HEK293 (cell line): ENCODE measurements around the gene PRUNE1.

ENCODE experiments used
- ZNF2 ChIP-seq: fragments of 450-650 bp; formaldehyde crosslinking; IDR thresholded peaks from 2 replicates; pipeline ENCODE4 v1.5.1; 2016; ENCODE audit warnings: missing biosample characterization, missing genetic modification characterization
- ZNF530 ChIP-seq: fragments of 450-650 bp; formaldehyde crosslinking; IDR thresholded peaks from 2 replicates; pipeline ENCODE4 v1.5.1; 2016; ENCODE audit warnings: low read depth, missing biosample characterization, missing genetic modification characterization
- ZNF555 ChIP-seq: fragments of 450-650 bp; formaldehyde crosslinking; conservative IDR thresholded peaks from 2 replicates; pipeline ENCODE4 v1.5.1; 2017; ENCODE audit warnings: missing biosample characterization, mild to moderate bottlenecking, missing genetic modification characterization, inconsistent platforms
- ZNF670 ChIP-seq: fragments of 450-650 bp; formaldehyde crosslinking; IDR thresholded peaks from 2 replicates; pipeline ENCODE4 v1.5.1; 2016; ENCODE audit warnings: missing biosample characterization, missing genetic modification characterization, low read depth
- ZNF837 ChIP-seq: fragments of 450-650 bp; formaldehyde crosslinking; IDR thresholded peaks from 2 replicates; pipeline ENCODE4 v1.5.1; 2016; ENCODE audit warnings: missing biosample characterization, missing genetic modification characterization
- TF ChIP-seq, protein P1 (sequence below): fragments of 450-650 bp; formaldehyde crosslinking; conservative IDR thresholded peaks from 2 replicates; pipeline ENCODE4 v1.5.1; 2016; ENCODE audit warnings: low read depth, missing biosample characterization, missing genetic modification characterization
- TF ChIP-seq, protein P2 (sequence below): fragments of 450-650 bp; formaldehyde crosslinking; IDR thresholded peaks from 2 replicates; pipeline ENCODE4 v1.5.1; 2016; ENCODE audit warnings: missing biosample characterization, missing genetic modification characterization
- TF ChIP-seq, protein P3 (sequence below): fragments of 450-650 bp; IDR thresholded peaks from 2 replicates; pipeline ENCODE4 v1.5.1; 2018; ENCODE audit warnings: missing biosample characterization, mild to moderate bottlenecking, missing genetic modification characterization
- TF ChIP-seq, protein P4 (sequence below): fragments of 450-650 bp; formaldehyde crosslinking; IDR thresholded peaks from 2 replicates; pipeline ENCODE4 v1.5.1; 2017; ENCODE audit warnings: missing biosample characterization, missing genetic modification characterization
- TF ChIP-seq, protein P5 (sequence below): fragments of 450-650 bp; formaldehyde crosslinking; IDR thresholded peaks from 2 replicates; pipeline ENCODE4 v1.5.1; 2017; ENCODE audit warnings: missing biosample characterization, missing genetic modification characterization
- TF ChIP-seq, protein P6 (sequence below): fragments of 450-650 bp; formaldehyde crosslinking; IDR thresholded peaks from 2 replicates; pipeline ENCODE4 v1.5.1; 2016; ENCODE audit warnings: missing biosample characterization, missing genetic modification characterization

The PRUNE1 gene

DNA sequence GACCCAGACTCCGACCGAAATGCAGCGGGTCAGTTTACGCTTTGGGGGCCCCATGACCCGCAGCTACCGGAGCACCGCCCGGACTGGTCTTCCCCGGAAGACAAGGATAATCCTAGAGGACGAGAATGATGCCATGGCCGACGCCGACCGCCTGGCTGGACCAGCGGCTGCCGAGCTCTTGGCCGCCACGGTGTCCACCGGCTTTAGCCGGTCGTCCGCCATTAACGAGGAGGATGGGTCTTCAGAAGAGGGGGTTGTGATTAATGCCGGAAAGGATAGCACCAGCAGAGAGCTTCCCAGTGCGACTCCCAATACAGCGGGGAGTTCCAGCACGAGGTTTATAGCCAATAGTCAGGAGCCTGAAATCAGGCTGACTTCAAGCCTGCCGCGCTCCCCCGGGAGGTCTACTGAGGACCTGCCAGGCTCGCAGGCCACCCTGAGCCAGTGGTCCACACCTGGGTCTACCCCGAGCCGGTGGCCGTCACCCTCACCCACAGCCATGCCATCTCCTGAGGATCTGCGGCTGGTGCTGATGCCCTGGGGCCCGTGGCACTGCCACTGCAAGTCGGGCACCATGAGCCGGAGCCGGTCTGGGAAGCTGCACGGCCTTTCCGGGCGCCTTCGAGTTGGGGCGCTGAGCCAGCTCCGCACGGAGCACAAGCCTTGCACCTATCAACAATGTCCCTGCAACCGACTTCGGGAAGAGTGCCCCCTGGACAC is 39.8 kb downstream of the PRUNE1 start (continued):
- TF ChIP-seq, protein P1, sequence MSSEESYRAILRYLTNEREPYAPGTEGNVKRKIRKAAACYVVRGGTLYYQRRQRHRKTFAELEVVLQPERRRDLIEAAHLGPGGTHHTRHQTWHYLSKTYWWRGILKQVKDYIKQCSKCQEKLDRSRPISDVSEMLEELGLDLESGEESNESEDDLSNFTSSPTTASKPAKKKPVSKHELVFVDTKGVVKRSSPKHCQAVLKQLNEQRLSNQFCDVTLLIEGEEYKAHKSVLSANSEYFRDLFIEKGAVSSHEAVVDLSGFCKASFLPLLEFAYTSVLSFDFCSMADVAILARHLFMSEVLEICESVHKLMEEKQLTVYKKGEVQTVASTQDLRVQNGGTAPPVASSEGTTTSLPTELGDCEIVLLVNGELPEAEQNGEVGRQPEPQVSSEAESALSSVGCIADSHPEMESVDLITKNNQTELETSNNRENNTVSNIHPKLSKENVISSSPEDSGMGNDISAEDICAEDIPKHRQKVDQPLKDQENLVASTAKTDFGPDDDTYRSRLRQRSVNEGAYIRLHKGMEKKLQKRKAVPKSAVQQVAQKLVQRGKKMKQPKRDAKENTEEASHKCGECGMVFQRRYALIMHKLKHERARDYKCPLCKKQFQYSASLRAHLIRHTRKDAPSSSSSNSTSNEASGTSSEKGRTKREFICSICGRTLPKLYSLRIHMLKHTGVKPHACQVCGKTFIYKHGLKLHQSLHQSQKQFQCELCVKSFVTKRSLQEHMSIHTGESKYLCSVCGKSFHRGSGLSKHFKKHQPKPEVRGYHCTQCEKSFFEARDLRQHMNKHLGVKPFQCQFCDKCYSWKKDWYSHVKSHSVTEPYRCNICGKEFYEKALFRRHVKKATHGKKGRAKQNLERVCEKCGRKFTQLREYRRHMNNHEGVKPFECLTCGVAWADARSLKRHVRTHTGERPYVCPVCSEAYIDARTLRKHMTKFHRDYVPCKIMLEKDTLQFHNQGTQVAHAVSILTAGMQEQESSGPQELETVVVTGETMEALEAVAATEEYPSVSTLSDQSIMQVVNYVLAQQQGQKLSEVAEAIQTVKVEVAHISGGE (tag by site-specific recombination), result peak; percentile 38; the same call in 1 of the 2 replicates
- TF ChIP-seq, protein P2, sequence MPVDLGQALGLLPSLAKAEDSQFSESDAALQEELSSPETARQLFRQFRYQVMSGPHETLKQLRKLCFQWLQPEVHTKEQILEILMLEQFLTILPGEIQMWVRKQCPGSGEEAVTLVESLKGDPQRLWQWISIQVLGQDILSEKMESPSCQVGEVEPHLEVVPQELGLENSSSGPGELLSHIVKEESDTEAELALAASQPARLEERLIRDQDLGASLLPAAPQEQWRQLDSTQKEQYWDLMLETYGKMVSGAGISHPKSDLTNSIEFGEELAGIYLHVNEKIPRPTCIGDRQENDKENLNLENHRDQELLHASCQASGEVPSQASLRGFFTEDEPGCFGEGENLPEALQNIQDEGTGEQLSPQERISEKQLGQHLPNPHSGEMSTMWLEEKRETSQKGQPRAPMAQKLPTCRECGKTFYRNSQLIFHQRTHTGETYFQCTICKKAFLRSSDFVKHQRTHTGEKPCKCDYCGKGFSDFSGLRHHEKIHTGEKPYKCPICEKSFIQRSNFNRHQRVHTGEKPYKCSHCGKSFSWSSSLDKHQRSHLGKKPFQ (tag by site-specific recombination), result no peak
- no peak for TF ChIP-seq ZNF670 (tag by site-specific recombination)
- TF ChIP-seq, protein P3, sequence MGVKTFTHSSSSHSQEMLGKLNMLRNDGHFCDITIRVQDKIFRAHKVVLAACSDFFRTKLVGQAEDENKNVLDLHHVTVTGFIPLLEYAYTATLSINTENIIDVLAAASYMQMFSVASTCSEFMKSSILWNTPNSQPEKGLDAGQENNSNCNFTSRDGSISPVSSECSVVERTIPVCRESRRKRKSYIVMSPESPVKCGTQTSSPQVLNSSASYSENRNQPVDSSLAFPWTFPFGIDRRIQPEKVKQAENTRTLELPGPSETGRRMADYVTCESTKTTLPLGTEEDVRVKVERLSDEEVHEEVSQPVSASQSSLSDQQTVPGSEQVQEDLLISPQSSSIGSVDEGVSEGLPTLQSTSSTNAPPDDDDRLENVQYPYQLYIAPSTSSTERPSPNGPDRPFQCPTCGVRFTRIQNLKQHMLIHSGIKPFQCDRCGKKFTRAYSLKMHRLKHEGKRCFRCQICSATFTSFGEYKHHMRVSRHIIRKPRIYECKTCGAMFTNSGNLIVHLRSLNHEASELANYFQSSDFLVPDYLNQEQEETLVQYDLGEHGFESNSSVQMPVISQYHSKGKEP, result no peak
- TF ChIP-seq, protein P4, sequence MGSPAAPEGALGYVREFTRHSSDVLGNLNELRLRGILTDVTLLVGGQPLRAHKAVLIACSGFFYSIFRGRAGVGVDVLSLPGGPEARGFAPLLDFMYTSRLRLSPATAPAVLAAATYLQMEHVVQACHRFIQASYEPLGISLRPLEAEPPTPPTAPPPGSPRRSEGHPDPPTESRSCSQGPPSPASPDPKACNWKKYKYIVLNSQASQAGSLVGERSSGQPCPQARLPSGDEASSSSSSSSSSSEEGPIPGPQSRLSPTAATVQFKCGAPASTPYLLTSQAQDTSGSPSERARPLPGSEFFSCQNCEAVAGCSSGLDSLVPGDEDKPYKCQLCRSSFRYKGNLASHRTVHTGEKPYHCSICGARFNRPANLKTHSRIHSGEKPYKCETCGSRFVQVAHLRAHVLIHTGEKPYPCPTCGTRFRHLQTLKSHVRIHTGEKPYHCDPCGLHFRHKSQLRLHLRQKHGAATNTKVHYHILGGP (tag by site-specific recombination), result no peak
- TF ChIP-seq ZNF2 (tag by site-specific recombination), result peak; percentile 7; the same call in 1 of the 2 replicates
- TF ChIP-seq ZNF555, result no peak
- no peak for TF ChIP-seq ZNF530 (tag by site-specific recombination)
- no peak for TF ChIP-seq ZNF837 (tag by site-specific recombination)
- TF ChIP-seq, protein P5, sequence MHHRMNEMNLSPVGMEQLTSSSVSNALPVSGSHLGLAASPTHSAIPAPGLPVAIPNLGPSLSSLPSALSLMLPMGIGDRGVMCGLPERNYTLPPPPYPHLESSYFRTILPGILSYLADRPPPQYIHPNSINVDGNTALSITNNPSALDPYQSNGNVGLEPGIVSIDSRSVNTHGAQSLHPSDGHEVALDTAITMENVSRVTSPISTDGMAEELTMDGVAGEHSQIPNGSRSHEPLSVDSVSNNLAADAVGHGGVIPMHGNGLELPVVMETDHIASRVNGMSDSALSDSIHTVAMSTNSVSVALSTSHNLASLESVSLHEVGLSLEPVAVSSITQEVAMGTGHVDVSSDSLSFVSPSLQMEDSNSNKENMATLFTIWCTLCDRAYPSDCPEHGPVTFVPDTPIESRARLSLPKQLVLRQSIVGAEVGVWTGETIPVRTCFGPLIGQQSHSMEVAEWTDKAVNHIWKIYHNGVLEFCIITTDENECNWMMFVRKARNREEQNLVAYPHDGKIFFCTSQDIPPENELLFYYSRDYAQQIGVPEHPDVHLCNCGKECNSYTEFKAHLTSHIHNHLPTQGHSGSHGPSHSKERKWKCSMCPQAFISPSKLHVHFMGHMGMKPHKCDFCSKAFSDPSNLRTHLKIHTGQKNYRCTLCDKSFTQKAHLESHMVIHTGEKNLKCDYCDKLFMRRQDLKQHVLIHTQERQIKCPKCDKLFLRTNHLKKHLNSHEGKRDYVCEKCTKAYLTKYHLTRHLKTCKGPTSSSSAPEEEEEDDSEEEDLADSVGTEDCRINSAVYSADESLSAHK (tag by site-specific recombination), result no peak
- TF ChIP-seq, protein P6, sequence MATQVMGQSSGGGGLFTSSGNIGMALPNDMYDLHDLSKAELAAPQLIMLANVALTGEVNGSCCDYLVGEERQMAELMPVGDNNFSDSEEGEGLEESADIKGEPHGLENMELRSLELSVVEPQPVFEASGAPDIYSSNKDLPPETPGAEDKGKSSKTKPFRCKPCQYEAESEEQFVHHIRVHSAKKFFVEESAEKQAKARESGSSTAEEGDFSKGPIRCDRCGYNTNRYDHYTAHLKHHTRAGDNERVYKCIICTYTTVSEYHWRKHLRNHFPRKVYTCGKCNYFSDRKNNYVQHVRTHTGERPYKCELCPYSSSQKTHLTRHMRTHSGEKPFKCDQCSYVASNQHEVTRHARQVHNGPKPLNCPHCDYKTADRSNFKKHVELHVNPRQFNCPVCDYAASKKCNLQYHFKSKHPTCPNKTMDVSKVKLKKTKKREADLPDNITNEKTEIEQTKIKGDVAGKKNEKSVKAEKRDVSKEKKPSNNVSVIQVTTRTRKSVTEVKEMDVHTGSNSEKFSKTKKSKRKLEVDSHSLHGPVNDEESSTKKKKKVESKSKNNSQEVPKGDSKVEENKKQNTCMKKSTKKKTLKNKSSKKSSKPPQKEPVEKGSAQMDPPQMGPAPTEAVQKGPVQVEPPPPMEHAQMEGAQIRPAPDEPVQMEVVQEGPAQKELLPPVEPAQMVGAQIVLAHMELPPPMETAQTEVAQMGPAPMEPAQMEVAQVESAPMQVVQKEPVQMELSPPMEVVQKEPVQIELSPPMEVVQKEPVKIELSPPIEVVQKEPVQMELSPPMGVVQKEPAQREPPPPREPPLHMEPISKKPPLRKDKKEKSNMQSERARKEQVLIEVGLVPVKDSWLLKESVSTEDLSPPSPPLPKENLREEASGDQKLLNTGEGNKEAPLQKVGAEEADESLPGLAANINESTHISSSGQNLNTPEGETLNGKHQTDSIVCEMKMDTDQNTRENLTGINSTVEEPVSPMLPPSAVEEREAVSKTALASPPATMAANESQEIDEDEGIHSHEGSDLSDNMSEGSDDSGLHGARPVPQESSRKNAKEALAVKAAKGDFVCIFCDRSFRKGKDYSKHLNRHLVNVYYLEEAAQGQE (tag by site-specific recombination), result no peak
- TF ChIP-seq, all 188 proteins: peak for 29
